GM10266 (cell line): ENCODE results near the gene TMC5.
"Not testable (repeated sequence)": the region's sequence is repeated elsewhere in the genome, so short reads cannot be mapped to it uniquely, and the experiment has no call there.

Experiments used
- DNase-seq: peaks from one replicate; pipeline ENCODE4 v3.0.0; 2012; ENCODE audit errors: extremely low spot score
- TF ChIP-seq, protein P1 (sequence below): IDR thresholded peaks from 2 replicates; pipeline ENCODE4 v1.5.1; 2012; ENCODE audit warnings: mild to moderate bottlenecking, low read depth; ENCODE audit not compliant: control insufficient read depth, insufficient read depth; ENCODE audit errors: missing control alignments

TMC5 gene

DNA sequence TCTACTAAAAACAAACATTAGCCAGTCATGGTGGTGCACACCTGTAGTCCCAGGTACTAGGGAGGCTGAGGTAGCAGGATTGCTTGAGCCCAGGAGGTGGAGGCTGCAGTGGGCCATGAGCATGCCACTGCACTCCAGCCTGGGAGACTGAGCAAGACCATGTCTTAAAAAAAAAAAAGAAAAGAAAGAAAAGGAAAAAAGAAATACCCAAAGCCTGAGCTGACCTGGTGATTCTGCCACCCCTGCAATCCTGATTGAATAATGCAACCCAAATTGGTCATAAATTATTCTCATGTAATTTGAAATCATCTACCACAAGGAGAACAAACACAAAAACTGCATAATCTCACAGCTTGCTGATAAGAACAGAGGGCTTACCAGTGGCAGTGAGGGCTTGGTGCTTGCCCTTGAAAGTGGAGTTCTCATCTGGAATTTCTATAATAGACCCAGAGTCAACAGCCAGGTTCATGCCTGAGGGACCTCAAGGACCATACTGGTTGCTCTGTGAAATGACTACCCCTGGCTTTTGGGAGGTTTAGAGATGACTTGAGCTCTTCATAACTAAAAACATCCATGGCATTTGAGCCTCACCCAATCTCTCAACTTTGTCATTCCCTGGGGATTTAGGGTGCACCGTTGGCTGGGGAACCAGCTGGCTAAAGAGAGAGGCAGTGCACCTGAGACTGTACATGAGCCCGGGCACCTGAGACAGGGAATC is 35.4 kb upstream of the TMC5 start:
- TF ChIP-seq, protein P1, sequence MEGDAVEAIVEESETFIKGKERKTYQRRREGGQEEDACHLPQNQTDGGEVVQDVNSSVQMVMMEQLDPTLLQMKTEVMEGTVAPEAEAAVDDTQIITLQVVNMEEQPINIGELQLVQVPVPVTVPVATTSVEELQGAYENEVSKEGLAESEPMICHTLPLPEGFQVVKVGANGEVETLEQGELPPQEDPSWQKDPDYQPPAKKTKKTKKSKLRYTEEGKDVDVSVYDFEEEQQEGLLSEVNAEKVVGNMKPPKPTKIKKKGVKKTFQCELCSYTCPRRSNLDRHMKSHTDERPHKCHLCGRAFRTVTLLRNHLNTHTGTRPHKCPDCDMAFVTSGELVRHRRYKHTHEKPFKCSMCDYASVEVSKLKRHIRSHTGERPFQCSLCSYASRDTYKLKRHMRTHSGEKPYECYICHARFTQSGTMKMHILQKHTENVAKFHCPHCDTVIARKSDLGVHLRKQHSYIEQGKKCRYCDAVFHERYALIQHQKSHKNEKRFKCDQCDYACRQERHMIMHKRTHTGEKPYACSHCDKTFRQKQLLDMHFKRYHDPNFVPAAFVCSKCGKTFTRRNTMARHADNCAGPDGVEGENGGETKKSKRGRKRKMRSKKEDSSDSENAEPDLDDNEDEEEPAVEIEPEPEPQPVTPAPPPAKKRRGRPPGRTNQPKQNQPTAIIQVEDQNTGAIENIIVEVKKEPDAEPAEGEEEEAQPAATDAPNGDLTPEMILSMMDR, result no peak
- DNase-seq, result no peak

DNA sequence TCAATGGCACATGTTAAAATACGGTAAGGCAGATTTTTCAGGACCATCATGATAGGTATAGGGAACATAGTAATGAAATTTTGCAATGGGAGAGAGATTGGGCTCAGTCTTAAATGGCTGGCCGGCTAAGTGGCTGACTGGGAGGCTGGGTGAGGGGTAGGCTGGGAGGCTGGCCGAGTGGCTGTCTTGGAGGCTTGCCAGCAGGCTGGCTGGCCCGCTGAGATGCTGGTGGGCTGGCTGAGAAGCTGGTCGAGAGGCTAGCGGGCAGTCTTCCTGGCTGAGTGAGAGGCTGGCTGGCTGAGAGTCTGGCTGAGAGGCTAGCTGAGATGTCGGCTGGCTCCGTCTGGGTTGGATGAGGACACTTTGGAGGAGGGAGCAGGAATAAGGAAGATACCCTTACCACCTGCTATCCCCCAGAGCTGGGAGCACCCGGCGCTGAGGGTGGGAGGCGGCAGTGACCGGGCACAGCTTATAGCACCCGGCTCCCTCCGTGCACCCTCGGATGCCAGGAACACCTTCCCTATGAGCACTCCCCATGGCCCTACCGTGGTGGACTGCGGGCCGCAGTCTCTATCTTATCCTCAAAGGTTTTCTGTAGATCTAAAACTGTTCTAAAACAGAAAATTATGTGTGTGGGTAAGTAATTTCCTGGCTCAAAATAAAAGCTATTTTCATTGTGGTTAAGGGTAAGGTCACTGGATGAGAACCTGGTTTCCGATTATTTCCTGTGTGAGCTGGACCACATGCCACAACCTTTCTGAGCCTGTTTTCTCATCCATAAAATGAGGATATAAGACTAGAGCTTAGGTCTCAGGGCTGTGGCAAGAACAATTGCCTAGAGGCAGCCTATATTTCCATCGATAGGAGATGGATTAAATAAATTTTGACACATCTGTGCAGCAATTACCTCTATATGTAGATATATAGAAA is 34.5 kb upstream of the TMC5 start:
- DNase-seq, result no peak
- TF ChIP-seq, protein P1, result no peak

DNA sequence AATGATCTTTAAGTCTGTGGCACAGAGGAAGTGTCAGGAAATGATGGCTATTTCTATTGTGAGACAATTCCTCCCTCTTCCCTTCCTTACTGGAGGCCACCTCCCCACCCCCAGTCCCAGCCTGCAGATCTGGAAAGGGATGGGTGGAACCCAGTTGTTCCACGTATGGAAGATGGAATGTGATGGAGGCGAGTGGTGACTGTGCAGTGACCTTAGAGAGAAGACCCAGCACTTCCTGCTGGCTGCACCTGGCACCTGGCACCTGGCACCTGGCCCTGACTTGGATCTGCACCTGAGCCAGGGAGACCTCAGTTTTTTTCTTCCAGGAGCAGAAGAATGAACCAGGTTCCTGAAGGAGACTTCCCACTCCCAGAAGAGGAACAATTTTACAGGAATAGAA is 33.0 kb upstream of the TMC5 start:
- TF ChIP-seq, protein P1, result no peak
- DNase-seq, result no peak

DNA sequence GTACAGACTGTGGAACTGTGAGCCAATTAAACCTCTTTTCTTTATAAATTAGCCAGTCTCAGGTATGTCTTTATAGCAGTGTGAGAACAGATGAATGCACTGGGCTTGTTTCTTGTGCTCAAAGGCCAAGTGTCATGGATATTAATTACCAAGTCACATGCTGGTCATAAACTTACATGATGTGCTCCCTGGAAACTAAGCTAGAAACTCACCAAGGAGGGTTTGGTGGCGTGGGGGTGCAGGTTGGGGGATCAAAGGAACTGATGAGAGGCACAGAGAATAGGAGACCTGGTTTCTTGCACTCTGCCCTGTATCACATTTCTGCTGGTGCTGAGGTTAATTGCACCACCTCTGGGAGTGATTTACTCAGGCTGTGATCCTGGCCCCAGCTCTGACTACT is 31.2 kb upstream of the TMC5 start:
- no peak for DNase-seq
- TF ChIP-seq, protein P1, result no peak

DNA sequence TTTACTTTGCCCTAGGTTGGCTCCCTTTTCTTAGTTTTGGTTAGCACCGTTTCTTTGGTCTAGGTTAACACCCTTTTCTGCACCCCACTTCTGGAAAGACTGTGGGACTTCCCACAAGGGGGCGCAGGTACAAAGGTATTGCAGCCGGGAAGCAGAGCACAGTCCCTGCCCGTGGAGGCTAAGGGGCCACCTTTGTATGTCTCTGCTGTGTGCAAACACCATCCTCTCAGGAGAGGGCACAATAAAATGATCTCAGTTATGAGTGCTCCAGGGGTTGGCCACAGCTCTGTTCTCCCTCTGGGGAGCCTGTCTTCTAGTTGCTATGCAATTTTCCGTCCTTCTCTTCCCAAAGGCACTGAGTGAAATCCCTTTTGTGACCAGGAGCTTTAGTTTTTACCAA is 28.4 kb upstream of the TMC5 start:
- TF ChIP-seq, protein P1, result peak; percentile 63
- peak; percentile 58 for DNase-seq

DNA sequence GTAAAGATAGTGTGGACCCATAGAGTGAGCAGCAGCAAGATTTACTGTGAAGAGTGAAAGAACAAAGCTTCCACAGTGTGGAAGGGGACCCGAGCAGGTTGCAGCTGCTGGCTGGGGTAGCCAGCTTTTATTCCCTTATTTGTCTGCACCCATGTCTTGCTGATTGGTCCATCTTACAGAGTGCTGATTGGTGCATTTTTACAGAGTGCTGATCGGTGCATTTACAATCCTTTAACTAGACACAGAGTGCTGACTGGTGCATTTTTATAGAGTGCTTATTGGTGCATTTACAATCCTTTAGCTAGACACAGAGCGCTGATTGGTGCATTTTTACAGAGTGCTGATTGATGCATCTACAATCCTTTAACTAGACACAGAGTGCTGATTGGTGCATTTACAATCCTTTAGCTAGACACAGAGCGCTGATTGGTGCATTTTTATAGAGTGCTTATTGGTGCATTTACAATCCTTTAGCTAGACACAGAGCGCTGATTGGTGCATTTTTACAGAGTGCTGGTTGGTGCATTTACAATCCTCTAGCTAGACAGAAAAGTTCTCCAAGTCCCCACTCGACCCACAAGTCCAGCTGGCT is 26.4 kb upstream of the TMC5 start:
- DNase-seq, result not testable (repeated sequence)

DNA sequence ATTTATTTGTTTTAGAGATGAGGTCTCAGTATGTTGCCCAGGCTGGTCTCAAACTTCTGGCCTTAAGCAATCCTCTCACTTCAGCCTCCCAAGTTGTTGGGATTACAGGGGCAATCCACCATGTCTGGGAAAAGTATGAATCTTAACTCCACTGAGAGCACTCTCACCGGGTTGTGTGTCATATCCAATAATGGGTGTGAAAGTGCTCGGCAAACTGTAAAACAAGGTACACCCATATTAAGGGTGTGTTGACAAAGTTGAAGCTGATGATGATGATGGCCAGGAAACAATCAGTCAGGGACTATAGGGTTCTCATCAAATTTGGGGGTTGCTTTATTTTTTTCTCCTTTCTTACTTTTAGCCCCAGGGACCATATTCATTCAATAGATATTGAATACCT is 25.3 kb upstream of the TMC5 start:
- DNase-seq, result no peak
- TF ChIP-seq, protein P1, result no peak
